ENCODE results near the gene TRIM43.
"Not testable (repeated sequence)": the region's sequence is repeated elsewhere in the genome, so short reads cannot be mapped to it uniquely, and the experiment has no call there.

Gene TRIM43

DNA sequence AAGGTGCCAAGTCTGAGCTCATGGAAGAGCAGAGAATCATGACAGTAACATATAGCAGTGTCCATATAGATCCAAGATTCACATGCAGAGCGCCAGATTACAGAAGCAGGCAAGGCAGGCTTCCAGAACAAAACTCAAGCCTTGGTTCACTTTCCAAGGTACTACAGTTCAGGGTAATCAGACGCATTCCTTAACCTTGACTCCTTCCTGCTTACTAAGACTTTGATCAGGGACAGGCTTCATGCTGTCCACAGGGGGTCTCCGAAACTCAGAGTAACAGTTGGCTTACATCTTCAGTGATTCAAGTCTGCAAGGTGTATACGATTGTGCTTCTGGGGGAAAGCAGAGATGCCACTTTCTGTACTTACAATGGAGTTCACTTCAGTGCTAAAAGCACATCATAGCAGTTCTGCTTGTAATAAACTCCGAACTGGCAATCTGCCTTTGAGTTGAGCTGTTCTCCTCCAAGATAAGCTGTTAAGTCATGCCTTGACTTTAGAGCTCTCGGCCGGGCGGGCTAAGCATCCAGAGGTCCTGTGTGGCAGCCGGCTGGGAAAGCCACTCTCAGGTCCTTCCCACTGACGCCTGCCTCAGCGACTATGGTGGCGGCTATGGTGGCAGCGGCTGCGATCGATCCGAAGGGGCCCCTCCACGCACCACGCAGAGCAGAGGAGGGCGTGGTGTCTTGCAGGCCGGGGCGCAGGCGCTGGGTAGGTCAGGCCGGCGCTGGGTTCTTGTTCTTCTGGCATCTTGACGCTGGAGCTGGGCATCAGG lies 48.9 kb downstream of the TRIM43 start:
- DNase-seq (ENCODE audit: low read depth in 2 of 3, low spot score in 2 of 3) = not testable (repeated sequence)

DNA sequence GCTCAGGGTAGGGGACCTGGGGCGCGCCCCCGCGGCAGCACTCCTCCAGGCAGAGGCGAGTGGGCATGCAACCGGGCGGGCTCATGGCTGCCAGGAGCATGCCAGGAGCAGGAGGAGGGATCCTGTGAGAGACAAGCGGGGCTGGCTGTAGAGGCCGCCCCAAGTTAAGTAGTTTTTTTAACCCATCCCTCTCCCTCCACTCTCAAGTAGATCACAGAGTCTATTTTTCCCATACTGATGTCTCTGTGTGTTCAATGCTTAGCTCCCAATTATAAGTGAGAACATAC lies 49.4 kb downstream of the TRIM43 start:
- DNase-seq (ENCODE audit: low read depth in 2 of 3, low spot score in 2 of 3) = not testable (repeated sequence)

DNA sequence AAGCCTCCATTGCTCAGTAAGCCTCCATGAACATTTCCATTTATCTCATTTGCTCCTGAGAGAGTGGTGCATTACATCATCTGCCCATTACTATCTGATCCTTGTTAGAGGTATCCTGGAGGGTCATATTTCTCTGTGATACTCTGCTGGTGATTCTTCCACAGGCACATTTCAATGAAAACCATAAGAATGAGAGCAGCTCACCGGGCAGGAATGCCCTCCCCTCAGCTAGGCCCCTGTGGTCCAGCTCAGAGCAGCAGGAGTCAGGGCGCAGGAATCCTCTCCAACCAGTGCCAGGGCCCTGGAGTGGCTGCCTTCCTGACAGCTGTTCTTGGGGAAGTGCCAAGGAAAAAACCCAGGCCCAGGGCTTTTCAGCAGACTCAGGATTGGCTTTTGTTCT lies 50.0 kb downstream of the TRIM43 start:
- not testable (repeated sequence) for DNase-seq (ENCODE audit: low read depth in 2 of 3, low spot score in 2 of 3)

DNA sequence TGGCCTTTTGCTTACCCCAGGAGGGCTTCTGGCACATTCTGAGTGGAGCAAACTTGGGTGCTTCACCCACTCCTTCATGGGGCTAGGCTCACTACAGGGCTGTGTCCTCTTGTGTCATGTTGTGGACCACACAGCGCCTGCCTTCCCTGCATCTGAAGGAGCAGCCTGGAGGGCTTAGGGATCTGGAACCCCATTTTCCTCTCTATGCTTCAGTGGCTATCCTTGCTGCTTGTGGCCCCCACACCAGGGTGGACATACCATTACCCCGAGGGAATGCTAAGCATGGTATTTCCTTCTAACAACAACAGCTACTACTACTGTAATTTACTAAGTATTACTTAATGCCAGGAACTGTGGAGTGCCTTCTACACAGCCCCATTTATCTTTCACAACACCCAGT lies 50.6 kb downstream of the TRIM43 start:
- not testable (repeated sequence) for DNase-seq (ENCODE audit: low read depth in 2 of 3, low spot score in 2 of 3)

DNA sequence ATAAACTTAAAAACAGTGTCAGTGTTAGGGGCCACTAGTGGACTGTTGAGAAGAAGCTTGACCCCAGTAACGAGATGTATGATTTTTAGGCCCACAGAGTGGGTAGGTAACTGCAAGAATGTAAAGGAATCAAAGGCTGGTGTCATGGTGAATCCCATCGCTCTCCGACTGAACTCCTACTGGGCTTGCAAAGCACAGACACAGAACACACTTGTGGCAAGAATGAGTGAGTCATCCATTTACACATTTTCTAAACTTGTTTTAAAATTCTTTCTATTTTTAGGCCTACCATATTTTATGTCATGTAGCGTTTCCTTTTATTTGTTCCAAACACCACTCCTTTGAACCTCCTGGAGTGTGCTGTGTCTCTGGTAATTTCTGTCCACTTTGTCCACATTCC lies 51.1 kb downstream of the TRIM43 start:
- not testable (repeated sequence) for DNase-seq (ENCODE audit: low read depth in 2 of 3, low spot score in 2 of 3)

DNA sequence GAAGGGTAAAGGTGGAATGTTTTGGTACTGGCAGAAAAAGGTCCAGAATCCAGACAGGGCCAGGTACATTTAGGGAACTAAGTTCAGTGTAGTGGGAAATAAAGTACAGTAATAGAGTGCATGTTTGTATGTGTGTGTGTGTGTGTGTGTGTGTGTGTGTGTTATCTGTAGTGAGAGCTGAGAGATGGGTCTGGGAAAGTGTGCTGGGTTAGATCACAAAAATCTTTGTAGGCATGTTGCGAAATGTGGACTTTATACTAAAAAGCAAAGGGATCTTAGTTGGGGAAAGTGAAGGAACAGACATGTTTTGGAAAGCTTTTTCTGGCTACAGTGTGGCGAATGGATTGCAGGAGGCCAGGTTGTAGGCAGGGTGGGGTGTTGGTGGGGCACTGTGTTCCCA lies 53.5 kb downstream of the TRIM43 start:
- not testable (repeated sequence) for DNase-seq (ENCODE audit: low read depth in 2 of 3, low spot score in 2 of 3)

DNA sequence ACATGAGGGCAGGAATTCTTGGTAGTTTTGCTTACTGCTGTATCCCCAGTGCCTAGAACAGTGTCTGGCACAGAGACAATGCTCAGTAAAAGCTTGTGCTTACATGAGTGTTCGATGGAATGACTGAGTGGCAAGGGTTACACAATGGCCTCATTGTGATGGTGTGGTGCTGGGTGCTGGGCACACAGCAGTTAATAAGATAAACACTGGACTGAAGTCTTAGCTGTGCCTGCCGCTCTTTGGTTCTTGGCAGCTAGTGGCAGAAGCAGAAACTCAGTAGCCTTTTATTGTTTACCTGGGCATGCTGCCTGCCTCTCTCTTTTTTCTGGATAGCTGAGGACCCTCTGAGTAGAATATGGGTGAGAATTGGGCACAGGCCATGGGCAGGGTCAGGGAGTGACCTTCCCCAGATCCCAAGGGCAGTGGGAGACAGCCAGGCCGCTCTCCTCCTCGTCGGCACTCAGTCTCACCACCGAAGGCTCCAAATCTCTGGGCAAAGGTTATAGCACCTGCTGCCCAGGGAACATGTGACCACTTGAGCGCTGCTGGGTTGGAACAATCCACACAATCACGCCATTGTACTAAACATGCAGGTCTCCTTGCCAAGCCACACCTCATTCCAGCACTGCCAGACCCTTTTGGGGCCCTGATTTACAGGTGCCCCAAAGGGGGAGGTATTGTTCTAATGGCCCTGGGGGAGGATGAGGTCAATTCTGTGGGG lies 54.6 kb downstream of the TRIM43 start:
- not testable (repeated sequence) for DNase-seq (ENCODE audit: low read depth in 2 of 3, low spot score in 2 of 3)

DNA sequence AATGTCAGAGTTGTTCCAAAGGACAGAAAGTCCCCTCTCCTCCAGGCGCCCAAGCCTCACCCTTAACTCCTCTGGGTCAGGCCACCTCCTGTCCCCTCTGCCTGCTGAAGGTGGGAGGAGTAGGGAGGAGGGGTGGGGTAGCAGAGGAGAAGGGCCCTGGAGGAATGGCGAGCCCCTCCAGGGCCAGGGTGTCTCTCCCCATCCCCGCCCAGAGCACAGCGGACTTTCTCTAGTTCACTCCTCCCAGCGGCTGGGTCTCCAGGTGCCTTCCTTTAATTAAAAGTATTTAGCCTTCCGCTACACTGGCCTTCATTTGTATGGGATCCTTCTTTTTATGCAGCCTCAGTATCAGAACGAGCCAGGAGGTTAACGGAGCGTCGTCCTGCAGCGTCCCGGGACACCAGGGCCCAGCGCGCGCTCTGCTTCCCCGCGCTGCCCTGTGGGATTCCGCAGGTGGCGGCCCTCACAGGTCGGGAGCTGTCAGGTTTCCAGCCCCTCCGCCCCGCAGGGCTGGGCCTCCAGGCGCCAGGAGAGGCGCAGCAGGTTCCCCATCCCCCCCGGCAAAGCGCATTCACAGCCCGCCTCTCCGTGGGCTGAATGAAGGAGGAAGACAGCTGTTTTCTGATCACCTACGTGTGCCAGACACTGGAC lies 57.2 kb downstream of the TRIM43 start:
- DNase-seq (ENCODE audit: low read depth in 2 of 3, low spot score in 2 of 3) = not testable (repeated sequence)
